Retinal pigment epithelial cell (primary cell): Measurements from ENCODE around the gene RPL18A.

Experiments
- DNase-seq: peaks from one replicate; pipeline ENCODE4 v3.0.0-alpha.2; 2010; ENCODE audit warnings: low read depth
- H3K4me3 ChIP-seq: 2 replicates; pipeline ENCODE4 v1.5.1; 2011; ENCODE audit warnings: mild to moderate bottlenecking, low read length, control low read depth, moderate library complexity
- TF ChIP-seq, protein P1 (sequence below): conservative IDR thresholded peaks from 2 replicates; pipeline ENCODE4 v1.5.1; 2011; ENCODE audit warnings: low read depth, low read length, control low read depth, inconsistent platforms

Gene RPL18A

DNA sequence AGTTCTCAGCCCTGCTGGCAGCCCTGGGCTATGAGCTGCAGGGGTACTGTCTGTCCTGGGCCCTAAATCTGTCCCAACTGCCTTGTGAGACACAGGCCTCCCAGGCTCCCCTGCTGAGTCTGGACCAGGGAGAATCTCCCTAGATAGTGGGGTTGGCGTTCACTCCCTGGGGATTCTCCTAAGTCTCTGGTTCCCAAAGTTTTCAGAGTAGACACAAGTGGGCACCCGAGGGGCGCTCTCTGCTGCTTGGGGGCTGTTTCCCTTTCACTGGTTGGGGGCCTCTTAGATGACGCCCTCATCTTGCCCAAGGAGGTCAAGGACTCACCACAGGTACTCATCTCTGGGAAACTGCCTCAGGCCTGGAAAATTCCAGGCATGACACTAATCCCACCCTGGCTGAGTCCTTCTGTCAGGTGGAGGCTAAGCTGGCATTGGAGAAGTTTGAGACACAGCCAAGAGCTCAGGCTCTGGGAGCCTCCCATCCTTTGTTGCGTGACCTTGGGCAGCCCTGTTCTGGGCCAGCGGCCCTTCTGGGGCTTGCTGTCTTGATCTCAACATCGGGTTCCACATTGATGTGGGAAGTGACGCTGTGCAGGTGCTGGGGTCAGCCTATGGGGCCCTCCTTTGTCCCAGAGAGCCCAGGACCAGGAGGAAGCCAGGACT is 3.9 kb downstream of the RPL18A start:
- peak; percentile 75 for DNase-seq
- TF ChIP-seq, protein P1, sequence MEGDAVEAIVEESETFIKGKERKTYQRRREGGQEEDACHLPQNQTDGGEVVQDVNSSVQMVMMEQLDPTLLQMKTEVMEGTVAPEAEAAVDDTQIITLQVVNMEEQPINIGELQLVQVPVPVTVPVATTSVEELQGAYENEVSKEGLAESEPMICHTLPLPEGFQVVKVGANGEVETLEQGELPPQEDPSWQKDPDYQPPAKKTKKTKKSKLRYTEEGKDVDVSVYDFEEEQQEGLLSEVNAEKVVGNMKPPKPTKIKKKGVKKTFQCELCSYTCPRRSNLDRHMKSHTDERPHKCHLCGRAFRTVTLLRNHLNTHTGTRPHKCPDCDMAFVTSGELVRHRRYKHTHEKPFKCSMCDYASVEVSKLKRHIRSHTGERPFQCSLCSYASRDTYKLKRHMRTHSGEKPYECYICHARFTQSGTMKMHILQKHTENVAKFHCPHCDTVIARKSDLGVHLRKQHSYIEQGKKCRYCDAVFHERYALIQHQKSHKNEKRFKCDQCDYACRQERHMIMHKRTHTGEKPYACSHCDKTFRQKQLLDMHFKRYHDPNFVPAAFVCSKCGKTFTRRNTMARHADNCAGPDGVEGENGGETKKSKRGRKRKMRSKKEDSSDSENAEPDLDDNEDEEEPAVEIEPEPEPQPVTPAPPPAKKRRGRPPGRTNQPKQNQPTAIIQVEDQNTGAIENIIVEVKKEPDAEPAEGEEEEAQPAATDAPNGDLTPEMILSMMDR, result no peak
- no peak overlapping the region for H3K4me3 ChIP-seq

DNA sequence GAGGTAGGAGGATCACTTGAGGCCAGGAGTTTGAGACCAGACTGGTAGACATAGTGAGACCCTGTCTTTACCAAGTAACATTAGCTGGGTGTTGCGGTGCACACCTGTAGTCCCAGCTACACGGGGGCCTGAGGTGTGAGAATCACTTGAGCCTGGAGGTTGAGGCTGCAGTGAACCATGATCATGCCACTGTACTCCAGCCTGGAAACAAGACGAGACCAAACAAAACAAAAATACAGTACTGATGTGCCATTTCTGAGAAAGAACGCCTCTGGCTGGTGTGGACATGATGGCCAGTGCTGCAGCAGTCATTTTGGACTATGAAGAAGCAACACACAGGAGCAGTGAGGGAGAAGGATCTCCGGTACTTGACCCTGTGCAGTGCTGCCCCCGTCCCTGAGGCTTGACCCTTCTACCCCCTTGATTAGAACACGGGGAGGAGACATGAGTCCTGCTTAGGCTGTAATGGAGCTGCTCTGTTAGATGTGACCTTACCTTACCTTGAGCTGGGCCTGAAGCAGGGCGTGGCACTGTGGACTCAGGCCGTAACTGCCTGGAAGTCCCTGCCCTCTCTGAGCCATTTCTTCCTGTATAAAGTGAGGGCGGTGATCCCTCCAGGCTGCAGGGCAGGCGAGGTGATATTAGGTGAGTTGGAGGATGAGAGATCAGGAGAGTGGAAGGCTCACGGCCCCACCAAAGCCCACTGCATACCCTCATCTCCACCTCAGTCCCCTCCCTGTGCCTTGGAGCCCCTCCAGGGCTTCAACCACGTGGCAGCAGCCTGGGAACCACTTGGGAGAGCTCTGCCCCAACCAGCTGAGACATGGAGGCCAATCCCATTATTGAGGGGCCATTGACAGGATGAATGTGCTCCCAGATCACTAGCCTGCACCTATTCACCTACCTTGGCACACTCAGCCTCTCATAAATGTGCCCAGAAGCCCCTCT is 5.9 kb downstream of the RPL18A start:
- no peak overlapping the region for H3K4me3 ChIP-seq
- TF ChIP-seq, protein P1, result no peak
- no peak for DNase-seq

DNA sequence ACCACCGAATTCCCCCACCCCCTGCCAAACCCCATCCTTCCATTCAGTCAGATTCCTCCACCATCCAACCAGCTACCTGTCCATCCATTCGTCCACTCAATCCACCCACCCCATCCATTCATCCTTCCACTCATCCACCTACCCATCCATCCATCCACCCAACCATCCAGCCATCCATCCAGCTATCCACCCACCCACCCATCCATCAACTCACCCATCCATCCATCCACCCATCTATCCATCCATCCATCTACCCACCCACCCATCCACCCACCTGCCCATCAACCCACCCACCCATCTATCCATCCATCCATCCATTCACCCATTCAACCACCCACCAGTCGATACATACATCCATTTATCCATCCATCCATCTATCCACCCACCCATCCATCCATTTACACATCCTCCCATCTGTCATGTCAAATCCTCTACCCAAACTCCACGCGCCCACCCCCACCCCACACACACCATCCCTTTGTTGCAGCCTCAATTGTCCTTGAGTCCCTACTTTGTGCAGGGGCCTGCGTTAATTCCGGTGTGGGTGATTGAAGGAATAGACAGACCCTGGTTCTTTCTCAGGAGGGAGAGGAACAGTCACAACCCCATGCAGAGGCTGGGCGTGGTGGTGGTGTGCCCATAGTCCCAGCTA is 6.7 kb downstream of the RPL18A start:
- TF ChIP-seq, protein P1, result no peak
- H3K4me3 ChIP-seq, result no peak overlapping the region
- no peak for DNase-seq

DNA sequence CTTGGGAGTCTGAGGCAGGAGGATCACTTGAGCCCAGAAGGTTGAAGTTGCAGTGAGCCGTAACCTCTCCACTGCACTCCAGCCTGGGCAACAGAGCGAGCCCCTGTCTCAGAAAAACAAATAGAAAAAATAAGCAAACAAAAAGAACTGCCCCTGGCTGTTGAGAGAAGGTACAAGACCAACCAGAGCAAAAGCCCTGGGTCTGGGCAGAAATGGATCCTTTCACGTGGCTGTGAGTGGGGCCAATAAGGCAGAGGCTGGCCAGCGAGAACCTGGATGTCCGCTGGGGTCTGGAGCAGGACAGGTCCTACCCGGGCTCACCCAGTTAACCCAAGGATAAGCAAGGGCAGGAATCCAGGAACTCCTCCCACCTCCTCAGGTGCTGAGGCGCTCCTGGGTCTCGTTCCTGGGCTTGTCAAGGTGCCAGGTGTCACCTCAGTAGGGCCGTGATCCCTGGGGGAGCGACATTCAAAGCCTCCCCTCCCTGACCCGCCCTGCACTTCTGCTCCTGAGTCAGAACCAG is 7.3 kb downstream of the RPL18A start:
- H3K4me3 ChIP-seq, result no peak overlapping the region
- DNase-seq, result no peak
- TF ChIP-seq, protein P1, result no peak

DNA sequence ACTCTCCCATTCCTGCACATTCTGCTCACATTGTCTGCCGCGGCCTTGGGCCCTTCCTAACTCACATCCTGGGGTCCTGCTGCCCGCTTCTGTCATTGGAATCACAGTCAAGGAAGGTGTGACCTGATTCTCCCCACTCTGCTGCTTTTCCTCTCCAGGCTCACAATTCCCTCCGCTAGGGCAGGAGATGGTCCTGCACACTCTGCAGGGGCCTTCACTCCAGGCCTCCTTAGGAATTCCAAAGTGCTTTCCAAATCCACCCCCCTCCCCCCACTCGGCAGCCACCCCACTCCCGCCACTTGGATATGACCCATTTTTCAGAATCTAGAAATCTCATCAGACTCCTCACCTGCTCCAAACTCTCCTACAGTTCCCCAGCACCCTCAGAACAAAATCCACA is 9.0 kb downstream of the RPL18A start:
- no peak for DNase-seq
- H3K4me3 ChIP-seq, result no peak overlapping the region
- TF ChIP-seq, protein P1, result no peak

DNA sequence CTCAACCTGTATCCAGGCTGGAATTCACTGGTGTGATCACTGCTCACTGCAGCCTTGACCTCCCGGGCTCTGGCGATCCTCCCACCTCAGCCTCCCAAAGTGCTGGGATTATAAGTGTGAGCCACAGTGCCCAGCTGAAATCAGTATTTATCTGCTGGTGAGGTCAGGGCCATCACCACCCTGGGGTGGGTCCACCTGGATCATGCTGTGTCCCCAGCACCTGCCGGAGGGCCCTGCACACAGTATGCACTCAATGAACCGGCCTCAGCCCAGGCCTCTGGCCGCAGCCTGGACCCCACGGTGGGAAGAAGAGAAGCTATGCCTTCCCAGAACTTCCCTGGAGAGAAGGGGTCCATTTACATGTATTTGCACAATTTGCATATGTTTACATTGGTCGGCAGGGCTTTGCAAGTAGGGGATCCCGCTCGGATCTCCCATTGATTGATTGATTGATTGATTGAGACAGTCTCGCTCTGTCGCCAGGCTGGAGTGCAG is 9.5 kb downstream of the RPL18A start:
- TF ChIP-seq, protein P1, result no peak
- DNase-seq, result no peak
- no peak overlapping the region for H3K4me3 ChIP-seq
